ENCODE data around the gene JAZF1.

Gene JAZF1

DNA sequence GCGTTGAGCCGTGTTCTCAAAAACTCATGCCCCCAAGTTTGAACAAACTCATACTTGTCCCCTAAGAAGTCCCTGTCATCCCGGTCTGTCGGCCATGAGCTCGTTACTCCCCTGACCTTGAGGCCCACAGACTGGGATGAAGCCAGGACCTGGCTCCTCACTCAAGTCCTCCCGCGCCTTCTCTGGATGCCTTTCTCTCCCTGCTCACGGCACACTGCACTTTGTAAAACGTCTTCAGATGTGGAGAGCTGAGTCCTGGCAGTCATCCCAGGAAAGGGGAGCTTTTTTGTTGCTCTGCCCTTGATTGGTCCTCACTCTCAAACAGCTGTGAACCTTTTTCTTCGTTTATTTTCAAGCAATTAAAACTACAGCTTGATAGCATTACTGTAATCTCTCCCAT is 110.8 kb downstream of the JAZF1 start:
- DNase-seq, result no peak

- no peak for DNase-seq
Observed at GRCh38 chr7:28069388-28069787, 111.2 kb downstream of the JAZF1 start.

- DNase-seq, result no peak
Observed at GRCh38 chr7:28068811-28069216, 111.8 kb downstream of the JAZF1 start.

DNA sequence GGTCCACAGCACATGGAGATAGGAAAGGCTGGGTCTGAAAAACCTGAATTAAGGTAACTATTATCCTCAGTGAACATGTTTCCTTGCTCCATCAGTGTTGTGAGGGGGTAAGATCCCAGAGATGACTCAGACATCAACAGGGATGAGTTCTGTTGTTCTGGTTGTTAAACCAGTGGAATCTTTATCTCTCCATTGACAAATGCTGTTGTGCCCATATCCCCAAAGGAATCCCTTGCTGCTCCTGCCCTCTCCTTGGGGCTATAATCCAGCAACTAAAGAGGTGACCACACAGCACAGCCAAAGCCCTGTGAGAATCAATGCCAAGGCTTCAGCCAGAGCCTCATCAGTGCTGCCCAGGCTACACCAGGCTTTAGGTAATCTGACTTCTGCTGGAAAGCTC is 113.4 kb downstream of the JAZF1 start:
- no peak for DNase-seq

DNA sequence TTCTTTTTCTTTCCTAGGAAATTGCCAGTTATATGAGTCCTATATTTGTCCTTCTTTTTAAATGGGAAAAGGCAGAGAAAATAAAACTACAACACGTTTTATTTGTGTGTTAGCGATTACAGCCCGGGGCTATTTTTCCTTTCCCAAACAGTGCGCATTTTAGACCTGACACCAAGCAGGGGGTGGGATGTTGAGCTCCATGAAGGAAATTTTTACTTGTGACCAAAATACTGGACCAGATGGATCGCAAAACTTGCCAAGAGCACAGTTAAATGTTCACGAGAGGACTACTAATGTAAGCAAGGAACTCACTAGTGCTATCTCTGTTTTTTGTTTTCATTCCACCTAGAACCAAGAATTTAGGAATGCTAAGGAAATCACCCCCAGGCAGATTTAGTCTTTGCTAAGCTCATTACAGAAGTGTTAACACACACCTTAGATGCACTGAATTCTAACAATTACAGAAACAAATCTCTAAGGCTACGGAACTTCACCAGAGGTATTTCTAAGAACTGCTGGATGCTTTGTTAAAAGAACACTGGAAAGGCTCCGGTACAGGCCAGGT is 114.8 kb downstream of the JAZF1 start:
- no peak for DNase-seq

DNA sequence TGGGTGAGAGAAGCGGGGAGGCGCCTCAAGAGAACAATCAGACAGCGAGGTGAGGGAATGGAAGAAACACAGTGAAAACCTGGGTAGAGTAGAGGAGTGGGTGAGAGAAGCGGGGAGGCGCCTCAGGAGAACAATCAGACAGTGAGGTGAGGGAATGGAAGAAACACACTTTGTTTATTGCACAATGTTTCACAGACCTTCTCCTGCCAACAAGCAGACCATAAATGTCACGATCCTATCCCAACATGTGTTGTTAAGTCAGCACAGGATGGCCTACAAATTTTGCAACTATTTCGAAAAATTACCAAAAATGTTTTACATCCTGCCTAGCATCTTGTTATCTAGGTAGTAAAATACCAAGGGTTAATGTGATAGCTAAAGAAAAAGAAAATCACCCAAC is 115.3 kb downstream of the JAZF1 start:
- DNase-seq, result no peak

- DNase-seq, result no peak
Observed at GRCh38 chr7:28064437-28064836, 116.2 kb downstream of the JAZF1 start.

GRCh38 chr7:28062197-28062991 is 118.2 kb downstream of the JAZF1 start:
- DNase-seq, result no peak

- DNase-seq, result no peak
Observed at GRCh38 chr7:28061824-28062196, 118.8 kb downstream of the JAZF1 start.

DNA sequence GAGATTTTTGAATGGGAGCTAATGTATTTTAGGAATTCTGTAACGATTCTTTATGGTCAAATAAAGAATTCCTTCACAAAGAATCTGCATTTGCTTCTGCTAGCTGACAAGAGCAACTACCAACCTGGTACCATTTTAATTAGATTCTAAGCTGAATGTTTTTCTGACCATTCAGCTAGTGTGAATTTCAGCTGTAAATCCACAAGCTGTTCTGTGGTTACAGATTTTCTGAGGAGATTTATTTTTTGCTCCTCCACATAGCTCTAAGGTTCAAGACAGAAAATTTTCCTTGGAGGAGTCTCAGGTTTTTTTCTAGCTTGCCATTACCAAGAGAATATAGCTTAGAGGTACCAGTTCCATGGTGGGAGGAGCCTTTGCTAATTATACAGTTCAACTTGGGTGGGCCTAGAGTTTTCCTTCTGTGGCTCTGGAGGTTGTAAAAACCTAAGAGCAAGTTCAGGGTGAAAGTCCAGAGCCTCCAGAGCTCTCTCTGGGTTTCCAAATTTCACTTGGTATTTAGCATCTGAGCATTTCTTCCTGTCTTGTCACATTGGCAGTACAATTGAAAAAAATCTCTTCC is 120.1 kb downstream of the JAZF1 start:
- no peak for DNase-seq

DNA sequence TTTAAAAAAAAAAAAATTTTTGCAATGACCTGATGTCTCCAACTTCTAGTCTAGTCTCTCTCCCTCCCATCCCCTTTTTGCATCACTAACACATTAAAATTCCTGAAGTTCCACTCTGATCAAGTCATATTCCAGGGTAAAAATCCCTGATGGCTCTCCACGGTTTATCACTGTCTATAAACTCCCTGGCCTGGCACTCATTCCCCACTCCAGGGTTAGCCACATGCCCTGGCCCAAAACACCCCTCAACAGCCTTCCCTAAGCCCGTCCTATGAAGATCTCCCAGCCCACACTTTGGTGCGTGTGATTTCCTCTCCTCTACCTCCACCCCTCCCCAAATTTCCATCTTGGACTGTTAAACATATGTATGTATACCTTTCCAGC is 125.4 kb downstream of the JAZF1 start:
- DNase-seq, result no peak

DNA sequence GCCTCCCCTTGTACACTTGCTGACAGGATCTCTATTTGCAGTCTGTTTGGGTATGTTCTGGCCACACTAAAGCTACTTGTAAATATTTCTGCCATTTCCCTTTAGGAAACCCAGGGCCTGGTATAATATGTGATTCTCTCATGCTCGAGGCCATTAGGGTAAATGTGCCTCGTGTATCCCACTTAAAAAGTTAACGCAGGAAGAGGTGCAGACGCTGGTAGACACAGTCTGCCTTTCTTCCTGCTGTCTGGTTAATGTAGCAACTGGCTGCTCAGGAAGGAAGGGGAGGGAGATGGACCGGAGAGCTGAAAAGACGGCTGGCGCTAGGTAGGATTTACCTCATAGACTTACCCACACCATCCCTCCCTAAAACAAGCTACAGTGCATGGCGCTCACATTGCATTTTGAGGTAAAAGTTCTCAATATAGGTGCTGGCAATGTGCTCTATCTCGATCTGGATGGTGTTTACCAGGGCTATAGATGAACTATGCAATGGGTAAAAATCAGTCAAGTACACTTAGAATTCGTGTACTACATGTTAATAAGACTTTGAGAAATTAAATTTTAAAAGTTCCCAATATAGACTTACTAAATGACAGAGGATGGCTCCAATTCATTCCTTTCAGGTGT is 125.9 kb downstream of the JAZF1 start:
- no peak for DNase-seq

DNA sequence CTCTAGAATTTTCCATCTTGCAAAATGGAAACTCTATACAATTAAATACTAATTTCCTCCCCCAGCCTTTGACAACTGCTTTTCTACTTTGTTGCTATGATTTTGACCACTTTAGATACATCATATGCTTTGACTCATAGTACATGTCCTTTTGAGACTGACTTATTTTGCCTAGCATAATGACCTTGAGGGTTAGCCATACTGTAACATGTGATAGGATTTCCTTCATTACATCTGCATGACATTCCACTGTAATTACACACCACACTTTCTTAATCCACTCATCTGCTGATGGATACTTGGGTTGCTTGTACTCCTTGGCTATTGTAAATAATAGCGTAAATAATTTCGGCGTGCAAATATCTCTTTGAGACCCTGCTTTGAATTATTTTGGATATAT is 127.7 kb downstream of the JAZF1 start:
- DNase-seq, result no peak

DNA sequence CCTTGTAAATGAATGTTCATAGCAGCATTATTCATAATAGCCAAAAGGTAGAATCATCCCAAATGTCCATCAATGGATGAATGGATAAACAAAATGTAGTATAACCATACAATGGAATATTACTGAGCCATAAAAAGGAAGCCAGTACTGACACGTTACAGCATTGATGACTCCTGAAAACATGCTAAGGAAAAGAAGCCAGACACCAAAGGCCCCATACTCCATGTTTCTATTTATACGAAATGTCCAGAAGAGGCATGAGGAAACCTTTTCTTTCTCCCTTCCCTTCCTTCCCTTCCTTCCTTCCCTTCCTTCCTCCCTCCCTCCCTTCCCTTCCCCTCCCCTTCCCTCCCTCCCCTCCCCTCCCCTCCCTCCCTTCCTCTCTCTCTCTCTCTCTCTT is 131.9 kb downstream of the JAZF1 start:
- no peak for DNase-seq

GRCh38 chr7:28046035-28046434 is 134.6 kb downstream of the JAZF1 start:
- DNase-seq, result no peak

DNA sequence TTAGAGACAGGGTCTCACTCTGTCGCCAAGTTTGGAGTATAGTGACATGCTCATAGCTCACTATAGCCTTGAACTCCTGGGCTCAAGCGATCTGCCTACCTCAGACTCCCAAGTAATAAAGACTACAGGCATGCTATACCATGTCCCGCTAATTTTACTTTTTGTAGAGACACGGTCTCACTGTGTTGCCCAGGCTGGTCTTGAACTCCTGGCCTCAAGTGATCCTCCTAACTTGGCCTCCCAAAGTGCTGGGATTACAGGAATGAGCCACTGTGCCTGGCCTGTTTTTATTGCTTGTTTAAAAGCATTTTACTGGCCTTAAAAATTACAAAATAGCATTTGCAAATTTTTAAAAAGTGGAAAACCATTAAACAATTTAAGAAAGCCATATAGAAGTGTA is 135.0 kb downstream of the JAZF1 start:
- DNase-seq, result no peak

DNA sequence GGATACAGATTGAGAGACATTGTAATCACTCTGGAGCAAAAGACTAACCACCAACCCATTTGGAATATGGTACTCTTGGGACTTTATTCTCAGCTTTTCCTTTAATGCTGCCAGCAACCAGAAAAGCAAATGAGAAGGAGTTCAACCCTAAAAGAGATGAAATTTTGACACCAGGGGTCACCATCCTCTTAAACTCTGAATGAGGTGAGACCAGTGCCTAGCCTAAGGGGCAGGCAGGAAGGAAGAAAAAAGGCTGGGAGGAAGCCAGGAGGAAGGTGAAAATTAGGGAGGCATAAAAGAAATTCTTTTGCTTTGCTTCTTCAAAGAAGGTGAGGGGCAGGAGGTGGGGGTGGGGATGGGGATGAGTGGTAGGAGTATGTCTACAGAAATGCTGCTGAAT is 135.8 kb downstream of the JAZF1 start:
- no peak for DNase-seq

DNA sequence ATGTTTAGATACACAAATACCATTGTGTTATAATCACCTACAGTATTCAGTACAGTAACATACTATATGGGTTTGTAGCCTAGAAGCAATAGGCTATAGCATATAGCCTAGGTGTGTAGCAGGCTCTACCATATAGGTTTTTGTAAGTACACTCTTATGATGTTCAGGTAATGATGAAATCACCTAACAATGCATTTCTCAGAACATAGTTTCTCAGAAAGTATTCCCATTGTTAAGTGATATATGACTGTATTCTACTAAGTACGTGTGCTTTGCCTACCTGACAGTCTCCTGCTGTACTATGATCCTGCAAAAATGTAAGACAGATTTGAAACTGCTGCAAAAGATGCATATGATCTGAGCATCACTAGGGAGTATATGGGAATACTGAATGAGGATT is 137.9 kb downstream of the JAZF1 start:
- no peak for DNase-seq

DNA sequence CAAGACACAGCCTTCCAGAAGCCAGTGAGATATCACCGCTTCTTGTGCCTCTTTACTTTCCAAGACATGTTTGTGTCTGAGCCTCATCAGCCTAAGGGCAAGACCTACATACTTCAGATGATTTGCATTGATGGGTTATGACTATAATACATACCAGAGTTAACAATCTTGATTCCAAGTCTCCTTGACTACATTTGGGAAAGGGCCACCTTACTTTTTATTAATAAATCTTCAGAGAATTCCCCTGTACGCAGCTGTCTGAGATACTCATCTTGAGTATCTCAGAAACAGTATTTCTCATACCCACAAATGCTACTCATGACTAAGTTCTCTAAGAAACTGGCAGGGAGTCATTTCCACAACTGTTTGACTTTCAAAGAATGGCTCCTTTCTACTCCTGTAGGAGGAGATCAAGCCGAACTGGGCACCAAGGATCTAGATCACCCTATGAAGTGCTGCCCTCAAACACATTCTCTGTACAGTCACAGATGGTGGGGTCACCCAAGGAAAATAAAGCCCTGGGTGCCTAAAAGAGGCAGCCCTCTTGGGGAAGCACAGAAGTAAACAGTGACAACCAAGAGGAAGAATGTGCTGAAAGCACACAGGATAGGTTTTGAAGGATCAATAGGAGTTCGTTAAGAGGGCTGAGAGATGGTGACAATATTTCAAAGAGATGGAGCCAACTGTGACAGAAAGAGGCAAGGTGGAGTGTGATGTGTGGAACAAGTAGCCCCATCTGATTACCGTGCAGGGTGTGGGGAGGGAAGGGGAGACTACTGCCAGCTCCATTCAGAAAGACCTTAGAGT is 138.9 kb downstream of the JAZF1 start:
- no peak for DNase-seq

DNA sequence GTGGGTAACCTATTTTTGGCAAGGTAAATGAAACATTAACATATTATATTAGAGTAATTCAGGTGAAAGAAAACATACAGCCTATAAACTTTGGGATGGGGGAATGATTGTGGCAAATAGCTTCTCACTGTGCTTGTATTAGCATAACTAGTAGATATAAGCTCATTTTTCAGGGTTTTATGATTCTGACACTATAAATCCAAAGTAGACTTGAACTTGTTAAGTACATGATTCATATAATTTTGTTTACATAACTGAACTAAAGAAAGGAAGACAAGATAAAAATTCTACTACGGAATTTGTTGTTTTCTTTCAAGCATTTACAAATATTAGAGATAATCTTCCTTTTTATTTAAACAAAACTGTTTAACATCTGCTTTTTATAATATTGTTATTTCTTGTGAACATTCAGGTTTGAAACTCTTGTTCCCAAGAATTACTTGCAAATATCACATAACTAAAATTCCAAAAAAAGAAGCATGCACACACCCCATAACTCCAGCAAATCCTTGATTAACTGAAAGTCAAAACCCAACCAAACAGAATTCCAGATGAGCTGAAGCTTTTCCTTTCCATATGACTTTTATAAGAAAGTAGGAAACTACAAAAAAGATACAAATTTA is 142.3 kb downstream of the JAZF1 start:
- no peak for DNase-seq

GRCh38 chr7:28037220-28038010 is 143.2 kb downstream of the JAZF1 start:
- no peak for DNase-seq

DNA sequence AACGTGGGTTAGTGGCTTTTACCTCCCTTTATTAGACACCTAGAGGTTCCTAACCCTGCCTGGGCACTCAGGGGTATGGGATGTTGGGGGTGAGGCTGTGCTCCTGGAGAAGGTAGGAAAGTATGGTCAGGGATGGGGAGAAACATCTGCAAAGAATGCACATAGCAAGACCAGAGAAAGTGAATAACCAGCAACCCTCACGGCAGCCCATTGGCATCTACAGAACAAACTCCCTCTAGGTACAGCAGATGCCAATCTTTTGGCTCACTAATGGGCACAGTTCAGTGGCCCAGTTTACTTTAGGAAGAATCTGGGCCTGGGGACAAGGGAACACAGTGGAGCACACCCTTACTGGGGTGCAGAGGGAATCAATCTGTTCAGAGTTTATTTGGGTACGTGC is 143.9 kb downstream of the JAZF1 start:
- no peak for DNase-seq

Measured in NCI-H524 treated with DMSO at 0.1 percent for 48 hours (cell line).